Suppressor macrophage treated with lipopolysaccharide for 4 hours (primary cell): ENCODE data around the gene BRD4.
"Not testable (repeated sequence)": the region's sequence is repeated elsewhere in the genome, so short reads cannot be mapped to it uniquely, and the experiment has no call there.

Experiments
- DNase-seq: peaks from one replicate; pipeline ENCODE4 v3.0.0-alpha.2; 2020

The BRD4 gene

DNA sequence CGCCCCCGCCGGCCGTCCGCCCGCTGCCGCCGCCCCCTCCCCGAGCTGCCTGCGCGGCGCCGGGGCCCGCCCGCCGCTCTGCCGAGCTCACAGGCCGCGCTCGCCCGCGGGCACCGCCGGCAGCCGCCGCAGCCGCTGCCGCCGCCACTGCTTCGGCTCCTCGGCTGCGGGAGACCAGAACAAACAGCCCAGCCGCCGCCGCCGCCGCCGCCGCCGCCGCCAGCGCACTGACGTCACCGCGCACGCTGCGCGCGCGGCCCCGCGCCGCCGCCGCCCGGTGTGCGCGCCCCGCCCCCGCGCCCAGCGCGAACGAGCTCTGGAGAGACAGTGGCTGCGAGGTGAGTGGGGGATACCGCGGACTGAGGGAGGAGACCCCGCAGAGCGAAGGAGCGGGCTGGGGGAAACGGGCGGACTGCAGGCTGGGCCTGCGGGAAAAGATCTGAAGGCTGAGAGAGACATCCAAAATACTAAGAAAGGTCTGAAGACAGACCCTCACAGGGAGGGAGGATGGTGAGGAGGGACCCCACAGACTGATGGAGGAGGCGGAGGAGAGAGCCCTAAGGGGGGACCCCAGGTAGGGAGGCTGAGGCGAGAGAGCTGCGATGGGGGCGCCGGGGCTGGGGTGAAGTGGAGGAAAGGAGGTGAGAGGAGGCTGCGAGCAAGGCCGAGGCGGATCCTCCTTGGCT, at the start of gene BRD4:
Gene BRD4 (minus strand): TSS at position 229 of the 686 bp plus-strand sequence. CDS start 59,440 bp downstream, outside the sequence.
- peak; percentile 82 for DNase-seq

DNA sequence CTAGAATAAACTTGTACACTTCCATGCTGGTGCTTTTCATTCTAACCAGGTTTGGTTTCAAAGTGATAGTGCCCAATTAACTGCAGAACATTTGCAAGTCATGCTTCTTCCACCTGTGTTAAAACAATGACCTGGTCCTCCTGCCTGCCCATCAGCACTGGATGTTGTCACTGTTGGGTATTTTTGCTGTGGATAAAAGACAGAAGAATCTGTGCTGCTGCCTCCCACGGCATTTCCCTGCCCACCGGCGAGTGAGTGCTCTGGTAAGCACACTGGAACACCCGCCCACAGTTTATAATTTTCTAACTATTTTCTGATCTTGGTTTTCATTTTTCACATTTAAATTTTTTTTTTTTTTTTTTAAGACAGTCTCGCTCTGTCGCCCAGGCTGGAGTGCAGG, 49.5 kb upstream of the BRD4 start:
- DNase-seq = no peak

DNA sequence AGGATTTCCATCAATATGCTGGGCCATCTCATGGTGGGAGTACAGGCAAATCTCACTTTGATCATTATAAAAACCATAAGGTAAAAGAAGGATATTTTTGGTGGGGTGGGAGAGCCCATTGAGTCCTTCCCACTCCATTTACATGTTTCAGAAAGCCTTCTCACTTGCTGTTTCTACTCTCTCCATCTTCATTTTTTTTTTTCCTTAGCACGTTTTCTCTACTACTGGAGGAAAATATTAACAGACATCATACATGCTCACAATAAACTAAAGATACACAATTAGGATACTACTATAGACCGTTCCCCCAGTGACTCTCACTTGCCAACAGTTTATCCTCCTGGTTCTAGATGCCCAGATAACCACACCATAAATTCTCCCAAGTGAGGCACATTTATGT, 49.1 kb upstream of the BRD4 start:
- no peak for DNase-seq

DNA sequence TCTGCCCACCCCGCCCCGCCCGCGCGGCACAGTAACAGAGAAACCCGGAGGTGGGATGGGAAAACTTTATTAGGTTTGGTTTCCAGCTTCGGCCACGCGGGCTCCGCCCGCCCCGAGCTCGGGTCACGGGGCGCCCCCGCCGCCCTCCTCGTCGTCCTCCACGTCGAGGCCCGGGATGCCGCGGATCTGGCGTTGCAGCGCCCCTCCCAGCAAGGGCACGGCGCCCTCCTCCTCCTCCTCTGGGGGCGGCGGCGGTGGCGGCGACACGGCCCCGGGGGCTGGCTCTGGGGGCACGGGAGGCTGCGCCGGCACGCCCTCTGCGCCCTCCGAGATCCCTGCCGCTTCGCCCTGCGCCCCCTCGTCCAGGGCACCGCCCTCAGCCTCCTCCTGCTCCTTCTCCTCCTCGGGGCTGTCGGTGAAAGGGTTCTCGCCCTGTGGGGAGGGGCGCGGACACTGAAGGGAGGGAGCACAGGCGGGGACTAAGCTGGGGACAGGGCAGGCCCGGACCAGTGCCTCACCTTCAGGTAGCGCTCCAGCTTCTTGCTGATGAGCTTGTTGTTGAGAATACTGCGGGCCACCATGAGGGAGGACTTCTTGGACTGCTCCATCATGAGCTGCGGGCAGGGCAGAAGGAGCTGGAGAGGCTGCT, 47.8 kb upstream of the BRD4 start:
- DNase-seq = peak; percentile 22

DNA sequence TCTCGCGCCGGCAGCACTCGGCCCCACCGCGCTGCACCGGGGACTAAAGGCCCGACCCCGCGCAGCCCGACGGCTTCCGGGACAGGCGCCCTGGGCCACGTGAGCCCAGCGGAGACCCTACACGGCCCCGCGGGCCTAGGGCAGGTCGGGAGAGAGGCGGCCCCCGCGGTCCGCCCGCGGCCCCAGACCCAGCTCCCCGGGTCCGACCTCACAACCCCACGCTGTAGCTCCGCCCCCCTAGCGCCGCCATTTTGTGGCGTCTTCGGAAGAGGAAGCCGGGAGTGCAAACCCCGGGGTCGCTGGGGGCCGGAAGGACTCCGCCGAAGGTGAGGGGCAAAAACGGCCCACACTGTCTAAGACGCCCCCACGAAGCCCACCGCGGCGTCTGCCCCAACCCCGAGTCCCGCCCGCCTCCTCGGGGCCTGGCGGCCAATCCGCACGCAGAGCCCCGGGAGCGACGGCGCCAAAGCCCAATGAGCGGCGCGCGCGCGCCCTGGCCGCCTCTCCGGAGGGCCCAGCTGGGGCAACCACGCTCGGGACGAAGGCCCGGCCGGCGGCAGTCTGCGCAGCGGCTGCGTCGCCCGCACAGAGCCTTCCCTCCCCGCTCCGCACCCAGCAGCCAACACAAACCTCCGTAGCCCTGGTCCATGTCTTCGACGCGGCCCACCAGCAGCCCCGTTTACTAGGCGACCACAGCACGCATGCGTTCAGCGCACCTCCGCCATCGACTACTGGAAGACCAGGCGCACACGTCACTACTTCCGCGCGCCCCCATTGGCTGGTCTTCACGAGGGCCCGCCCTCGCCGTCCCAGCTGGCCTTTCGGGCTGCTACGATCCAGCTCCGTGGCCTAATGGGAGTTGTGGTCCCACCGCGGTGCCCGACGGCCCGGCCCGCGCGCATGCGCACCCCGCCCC, 47.0 kb upstream of the BRD4 start, which contains the start of gene AKAP8:
Gene AKAP8 (minus strand): TSS at position 705 of the 916 bp plus-strand sequence. CDS start 56 bp downstream, at position 649.
- peak; percentile 100 for DNase-seq

DNA sequence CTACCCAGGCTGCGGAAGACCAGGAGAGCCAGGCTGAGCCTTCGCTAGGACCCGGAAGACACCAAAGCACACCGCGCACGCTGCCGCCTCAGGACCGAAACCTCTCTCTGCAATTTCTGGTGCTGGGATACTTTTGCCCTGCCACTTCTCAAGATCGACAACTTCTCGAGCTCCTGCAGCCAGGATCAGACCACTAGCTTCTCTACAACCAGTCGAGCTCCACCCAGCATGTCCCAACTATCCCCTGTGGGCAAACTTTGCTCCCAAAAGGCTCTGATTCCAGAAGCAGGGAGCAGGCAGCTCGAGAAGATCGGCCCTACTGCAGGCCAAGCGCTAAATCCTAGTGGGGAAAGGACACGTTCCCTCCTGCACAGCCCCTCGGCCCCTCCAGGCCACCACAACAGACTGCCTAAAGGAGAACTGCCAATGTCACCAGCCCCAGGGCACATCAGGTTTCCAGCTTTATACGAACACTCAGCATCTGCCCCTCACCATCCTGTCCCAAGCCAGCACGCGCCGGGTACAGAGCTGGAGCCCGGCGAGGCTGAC, 46.3 kb upstream of the BRD4 start:
- peak; percentile 71 for DNase-seq

DNA sequence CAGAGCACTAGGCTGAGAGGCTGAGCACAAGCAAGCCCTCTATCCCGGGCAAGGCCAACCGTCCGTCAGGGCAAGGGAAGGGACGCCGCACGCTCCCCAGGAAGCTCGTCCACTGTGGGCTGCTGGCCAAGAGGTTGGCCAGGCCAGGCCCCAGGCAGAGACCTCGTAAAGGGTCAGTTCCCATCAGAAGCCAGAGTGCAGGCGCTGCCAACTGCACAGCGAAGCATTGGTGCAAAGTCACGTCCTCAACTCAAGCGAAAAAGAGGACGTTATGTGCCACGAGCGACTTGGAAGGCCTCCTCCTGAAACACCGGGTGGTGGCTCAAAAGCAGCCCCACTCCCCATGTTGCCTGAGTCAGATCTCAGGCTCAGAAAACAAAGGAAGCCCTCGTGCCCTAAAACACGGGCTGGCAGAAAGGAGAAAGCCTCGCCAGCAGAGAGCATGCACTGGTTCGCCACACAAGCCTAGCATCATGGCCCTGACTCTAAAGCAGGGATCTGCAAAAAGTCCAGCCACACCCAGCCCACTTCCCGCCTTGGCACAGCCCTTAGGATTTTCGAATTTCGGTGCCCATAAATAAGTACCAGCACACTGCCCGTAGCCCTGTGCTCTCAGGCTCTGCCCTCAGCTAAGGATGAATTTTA, 42.6 kb upstream of the BRD4 start:
- DNase-seq = no peak

DNA sequence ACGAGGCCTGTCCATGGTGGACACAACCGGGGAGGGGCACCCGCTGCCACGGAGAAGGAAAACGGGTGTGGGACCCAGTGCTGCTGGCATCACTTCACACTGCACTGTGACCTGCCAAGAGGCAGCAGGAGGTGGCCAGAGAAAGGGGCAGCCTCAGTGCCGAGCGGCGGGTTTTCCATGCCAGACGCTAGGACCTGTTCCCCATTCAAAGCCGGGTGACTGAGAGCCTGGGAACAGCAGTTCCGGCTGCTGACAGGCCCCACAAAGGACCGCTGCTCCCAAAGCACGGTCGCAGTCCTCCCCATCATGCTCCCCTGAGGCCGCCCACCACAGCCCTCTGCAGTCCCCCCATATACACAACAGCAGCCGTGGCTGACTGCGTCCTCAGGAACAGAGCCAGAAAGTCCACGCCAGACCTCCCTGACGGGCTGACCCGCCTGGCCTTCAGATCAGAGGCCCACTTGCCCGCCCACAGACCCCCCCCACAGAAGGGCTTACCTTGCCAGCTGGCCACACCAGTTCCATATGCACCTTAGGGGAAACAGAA, 41.8 kb upstream of the BRD4 start:
- DNase-seq = no peak

DNA sequence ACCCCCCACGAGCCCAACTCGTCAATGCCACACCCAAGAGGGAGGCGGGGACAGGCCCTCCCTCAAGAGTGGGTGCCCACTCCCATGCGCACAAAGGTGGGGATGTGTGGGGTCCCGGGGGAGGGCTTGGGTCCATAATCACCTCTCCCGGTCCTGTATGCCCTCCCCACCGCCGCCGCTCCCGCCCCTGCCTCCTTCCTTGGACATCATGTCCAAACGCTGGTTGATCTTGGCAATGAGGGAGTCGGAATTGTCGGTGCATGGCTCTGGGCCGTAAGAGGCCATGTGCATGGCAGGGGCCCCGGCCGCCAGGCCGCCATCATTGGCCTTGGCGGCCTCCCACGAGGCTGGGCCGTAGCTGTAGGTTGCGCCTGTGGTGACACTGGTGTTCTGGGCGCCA, 41.3 kb upstream of the BRD4 start:
- no peak for DNase-seq

DNA sequence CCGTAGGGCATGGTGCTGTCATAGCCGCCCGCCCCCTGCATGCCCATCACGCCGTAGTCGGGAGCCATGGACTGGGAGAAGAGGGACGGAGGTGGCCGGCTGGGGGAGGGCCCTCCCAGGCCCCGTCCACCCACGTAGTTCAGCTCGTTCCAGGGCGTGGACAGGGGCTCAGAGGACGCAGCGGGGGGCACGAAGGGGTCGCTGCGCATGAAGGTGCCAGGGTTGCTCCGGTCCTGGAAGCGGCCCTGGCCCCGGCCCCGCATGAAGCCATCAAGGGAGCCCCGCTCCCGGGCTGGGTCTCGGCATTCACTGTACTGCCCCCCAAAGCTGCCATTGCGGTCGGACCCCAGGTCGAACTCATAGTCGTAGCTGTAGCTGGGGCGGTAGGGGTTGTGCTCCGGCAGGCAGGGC, 40.6 kb upstream of the BRD4 start:
- no peak for DNase-seq

DNA sequence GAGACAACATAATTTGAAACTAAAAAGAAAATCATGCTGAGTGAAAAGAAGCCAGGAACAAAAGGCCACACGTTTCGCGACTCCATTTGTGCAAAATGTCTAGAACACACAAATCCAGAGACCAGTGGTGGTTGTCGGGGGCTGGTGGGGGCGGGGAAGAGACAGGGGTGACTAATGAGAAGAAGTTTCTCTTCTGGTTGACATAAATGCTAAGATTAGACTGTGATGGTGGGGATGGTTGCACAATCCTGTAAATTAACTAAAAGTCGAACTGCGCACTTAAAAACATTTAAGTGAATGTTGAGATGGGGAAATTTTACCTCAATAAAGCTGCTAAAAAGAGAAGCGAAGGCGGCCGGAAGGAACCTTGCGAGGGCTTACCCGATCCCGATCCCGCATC, 40.1 kb upstream of the BRD4 start:
- peak; percentile 11 for DNase-seq

DNA sequence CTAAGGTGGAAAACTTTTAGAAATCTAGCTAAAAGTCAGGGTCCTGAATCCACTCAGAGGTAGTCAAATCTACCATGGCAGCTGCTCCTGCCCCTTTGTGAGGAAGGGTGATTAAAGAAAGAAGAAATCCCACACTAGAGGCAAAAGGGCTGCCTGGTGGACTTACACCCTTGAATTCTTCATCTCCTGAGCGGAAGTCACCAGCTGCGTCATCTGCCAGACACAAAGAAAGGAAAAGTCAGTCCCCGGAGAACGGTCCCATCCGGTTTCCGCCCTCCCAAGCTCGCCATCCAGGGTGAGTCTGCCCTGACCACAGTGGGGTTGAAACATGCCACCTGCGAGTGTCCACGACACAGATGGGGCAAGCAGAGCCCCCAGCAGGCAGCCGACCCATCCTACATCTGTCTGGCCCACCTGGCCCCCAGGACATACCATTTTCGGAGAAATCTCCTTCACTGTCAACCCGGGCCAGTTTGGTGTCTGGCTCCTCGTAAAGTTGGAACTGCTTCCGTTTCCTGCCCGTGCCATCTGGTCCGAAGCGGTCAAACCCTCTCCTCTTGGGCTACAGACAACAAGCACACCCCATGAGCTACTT, 39.5 kb upstream of the BRD4 start:
- no peak for DNase-seq

DNA sequence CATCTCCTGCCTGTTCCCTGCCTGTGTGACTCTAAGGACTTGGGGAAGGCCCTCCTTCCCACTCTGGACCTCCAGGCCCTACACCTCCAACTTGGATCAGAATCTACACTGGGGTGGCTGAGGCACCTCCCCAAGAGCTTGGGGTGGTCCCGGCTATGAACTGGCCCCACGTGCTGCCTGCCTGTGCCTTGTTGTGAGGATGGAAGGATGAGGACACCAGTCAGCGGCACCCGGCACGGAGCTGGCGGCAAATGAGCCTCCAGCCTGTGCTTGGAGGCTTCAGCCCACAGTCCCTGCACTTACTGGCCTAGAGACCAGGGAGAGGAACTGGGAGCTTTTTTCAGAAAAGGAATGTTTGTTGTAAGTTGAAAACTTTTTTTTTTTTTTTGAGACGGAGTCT, 38.8 kb upstream of the BRD4 start:
- no peak for DNase-seq

DNA sequence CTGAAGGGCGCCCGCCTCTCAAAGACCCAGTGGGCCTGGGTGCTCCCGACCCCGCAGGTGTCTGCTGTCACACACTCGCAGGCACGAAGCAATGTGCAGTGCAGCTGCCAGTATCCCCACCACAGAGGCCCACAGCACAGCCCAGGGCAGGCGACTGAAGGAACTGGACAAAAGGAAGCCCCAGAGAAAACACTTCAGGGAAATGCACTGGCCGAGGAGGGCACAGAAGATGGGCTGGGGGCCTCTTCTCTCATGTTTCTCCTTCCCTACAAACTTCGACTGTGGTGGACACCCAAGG, 37.2 kb upstream of the BRD4 start:
- DNase-seq = no peak

DNA sequence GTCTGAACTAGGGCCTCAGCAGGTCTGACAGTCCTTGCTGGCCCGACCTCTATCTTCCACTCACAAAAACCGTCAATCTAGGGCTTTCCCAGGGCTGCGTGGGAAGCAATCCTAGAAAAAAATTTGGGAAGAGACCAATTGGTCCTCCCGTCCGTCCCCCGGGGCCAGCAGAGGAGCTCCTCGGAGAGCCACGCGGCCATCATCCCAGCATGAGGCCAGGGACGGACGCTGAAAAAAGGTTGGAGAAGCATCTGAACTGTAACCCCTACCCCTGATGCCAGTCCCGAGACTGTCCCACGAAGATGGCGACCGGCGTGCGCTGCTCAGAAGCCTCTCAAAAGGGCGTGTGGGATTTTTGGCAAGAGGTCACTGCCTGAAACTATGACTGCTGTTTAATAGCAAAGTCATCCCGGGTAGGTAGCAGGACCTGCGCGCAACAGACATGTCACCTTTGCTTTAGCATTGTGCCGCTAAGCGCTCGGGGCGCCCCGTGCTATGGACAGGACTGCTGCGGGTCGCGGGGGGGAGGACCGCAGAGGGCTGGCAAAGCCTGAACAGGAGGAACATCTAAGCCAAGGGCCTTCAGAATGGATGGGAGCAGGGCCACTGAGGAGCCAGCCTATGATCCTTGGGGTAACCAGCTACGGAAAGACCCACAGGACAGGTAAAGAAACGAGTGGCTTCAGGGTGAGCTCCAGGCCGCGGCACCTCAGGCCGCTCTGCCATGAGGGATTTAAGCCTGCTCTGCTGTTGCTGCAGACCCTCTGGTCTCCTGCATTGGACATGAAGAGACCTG, 36.7 kb upstream of the BRD4 start:
- no peak for DNase-seq

DNA sequence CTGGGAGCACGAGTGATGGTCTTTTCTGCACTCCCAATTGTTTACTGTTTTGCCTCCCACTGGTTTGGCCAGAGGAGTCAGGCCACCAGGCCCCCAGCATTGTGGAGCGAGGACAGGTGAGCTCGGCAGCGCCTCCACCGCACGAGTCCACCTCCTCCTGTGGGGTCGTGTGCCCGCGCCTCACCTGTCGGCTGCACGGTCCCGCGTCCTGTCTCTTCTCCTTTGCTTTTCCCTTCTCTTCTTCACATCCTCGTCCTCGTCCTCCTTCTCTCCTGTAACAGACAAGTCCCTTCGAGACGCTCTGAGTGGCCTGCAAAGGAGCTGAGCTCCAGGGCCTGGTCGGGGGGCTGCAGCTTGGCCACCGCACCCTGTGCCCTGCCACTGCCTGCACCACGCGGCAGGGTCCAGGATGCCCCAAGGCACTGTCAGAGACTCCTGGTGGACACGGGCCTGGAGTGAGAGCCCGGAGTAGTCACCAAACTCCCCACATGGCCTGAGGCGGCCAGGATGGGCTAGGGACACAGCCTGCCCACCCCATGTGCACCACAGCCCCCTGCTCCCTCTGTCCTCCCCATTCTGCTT, 35.8 kb upstream of the BRD4 start:
- DNase-seq = no peak

DNA sequence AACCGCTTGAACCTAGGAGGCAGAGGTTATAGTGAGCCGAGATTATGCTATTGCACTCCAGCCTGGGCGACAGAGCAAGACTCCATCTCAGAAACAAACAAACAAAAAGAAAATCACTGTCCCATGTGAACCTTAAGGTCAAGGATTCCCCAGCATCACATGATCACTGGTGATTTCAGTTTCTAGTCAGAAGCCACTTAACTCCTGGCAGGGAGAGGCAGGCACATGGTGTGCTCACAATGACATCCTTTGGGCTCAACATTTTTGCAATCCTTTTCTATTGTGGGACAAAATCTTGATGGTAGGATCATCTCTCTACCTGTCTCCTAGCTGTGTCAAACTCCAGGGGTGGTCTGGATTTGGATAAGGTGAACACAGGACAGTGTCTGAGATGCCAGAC, 35.1 kb upstream of the BRD4 start:
- DNase-seq = peak; percentile 54

DNA sequence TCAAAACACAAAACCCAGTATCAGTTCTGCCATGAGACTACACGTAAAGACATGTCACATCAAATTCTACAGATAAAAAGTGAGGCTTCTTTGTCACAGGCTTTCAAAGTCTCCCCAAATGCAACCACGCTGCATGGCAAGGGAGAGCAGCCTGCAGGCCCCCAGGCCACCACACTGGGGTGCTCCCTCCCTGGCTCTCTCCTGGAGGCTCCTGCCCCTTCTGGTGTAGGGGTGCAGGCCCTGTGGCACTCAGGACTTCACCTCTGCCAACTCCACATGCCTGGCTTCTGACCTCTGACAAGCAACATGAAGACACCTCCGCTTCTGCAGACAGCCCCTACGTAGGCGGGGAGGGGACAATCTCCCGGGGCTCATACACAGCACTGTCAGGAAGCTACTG, 32.9 kb upstream of the BRD4 start:
- no peak for DNase-seq

DNA sequence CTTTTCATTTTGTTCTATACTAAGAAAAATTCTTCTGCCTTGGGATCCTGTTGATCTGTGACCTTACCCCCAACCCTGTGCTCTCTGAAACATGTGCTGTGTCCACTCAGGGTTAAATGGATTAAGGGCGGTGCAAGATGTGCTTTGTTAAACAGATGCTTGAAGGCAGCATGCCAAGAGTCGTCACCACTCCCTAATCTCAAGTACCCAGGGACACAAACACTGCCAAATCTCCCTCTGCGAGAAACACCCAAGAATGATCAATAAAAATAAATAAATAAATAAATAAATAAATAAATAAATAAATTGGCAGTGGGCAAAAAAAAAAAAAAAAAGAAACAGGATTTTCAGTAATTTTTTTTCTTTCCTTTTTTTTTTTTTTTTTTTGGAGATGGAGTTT, 31.5 kb upstream of the BRD4 start:
- not testable (repeated sequence) for DNase-seq

DNA sequence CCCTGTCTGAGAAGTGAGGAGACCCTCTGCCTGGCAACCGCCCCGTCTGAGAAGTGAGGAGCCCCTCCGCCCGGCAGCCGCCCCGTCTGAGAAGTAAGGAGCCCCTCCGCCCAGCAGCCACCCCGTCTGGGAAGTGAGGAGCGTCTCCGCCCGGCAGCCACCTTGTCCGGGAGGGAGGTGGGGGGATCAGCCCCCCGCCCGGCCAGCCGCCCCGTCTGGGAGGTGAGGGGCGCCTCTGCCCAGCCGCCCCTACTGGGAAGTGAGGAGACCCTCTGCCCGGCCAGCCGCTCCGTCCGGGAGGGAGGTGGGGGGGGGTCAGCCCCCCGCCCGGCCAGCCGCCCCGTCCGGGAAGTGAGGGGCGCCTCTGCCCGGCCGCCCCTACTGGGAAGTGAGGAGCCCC, 30.7 kb upstream of the BRD4 start:
- DNase-seq = not testable (repeated sequence)

DNA sequence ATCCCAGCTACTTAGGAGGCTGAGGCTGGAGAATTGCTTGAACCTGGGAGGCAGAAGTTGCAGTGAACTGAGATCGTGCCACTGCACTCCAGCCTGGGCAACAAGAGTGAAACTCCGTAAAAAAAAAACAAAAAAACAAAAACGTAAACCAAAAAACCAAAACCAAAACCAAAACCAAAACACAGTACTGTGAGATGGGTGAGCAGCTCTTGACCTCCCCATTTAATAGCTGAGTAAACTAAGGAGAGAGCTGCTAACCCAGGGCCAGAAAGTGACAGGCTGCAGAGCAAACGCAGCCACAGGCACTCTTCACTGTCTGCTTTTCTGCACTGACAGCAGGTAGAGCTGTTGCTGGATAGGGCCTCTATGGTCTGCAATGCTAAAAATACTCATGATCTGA, 27.7 kb upstream of the BRD4 start:
- DNase-seq = peak; percentile 6
